AG09309 (cell line): ENCODE data around the gene MKRN2.

ENCODE experiments used
- DNase-seq: peaks from one replicate; pipeline ENCODE4 v3.0.0-alpha.2; 2010; ENCODE audit warnings: low read depth
- H3K4me3 ChIP-seq: 2 replicates; pipeline ENCODE4 v1.5.1; 2011; ENCODE audit warnings: mild to moderate bottlenecking, low read depth, low read length, moderate library complexity; ENCODE audit not compliant: control insufficient read depth
- CTCF ChIP-seq: IDR thresholded peaks from 2 replicates; pipeline ENCODE4 v1.5.1; 2011; ENCODE audit warnings: mild to moderate bottlenecking, low read depth, low read length, inconsistent platforms; ENCODE audit not compliant: insufficient read depth, control insufficient read depth; ENCODE audit errors: missing control alignments

Gene MKRN2

DNA sequence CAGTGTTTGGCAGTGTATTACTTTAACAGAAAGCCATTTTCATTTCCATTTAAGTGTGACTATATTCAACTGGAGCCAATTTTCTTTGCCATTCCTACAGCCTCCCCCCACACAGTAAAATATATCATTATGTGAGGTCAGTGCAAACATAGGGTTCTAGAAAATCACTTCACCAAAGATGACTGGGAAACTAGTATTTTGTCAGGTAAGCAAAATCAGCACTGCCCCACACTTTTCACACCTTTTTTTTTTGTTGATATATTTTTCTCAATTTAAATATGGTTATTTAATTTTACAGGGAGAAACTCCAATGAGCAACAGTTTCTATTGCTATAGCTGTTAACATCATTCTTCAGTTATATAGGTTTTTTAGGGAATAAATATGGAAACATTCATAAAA, 41.3 kb upstream of the MKRN2 start:
- no peak overlapping the region for H3K4me3 ChIP-seq
- no peak for DNase-seq
- no peak for TF ChIP-seq CTCF

DNA sequence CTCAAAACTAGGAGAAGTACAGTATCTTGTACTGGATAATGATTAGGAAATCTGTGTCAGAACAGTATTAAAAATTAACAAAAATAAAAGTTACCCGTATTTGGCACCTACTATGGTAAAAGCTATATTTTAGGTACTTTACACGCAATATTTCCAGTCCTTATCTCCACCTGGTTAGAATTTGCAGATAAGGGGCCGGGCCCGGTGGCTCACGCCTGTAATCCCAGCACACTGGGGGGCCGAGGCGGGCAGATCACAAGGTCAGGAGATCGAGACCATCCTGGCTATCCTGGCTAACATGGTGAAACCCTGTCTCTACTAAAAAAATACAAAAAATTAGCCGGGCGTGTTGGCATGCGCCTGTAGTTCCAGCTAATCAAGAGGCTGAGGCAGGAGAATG, 40.0 kb upstream of the MKRN2 start:
- no peak overlapping the region for H3K4me3 ChIP-seq
- no peak for DNase-seq
- TF ChIP-seq CTCF, result no peak

- TF ChIP-seq CTCF, result no peak
- no peak overlapping the region for H3K4me3 ChIP-seq
- DNase-seq, result no peak
These were observed 38.4 kb upstream of the MKRN2 start for GRCh38 chr3:12518261-12519028.

DNA sequence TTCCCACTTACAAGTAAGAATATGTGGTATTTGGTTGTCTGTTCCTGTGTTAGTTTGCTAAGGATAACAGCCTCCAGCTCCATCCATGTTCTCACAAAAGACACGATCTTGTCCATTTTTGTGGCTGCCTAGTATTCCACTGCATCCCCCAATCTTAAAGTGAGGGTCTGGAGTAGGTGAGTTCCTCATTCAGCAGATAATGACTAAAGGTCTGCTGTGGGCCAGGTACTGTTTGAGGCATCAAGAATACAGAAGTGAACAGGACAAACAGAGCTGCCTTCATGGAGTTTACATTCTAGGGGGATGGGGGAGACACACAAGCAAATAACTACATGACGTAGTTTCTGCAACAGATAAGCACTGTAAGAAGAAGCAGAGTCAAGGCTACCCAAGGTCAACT, 35.9 kb upstream of the MKRN2 start:
- DNase-seq, result no peak
- H3K4me3 ChIP-seq, result no peak overlapping the region
- no peak for TF ChIP-seq CTCF

GRCh38 chr3:12522721-12523120, 34.2 kb upstream of the MKRN2 start:
- no peak for TF ChIP-seq CTCF
- H3K4me3 ChIP-seq, result no peak overlapping the region
- DNase-seq, result no peak

- no peak overlapping the region for H3K4me3 ChIP-seq
- TF ChIP-seq CTCF, result no peak
- DNase-seq, result no peak
These were observed 29.1 kb upstream of the MKRN2 start for GRCh38 chr3:12527757-12528143.

DNA sequence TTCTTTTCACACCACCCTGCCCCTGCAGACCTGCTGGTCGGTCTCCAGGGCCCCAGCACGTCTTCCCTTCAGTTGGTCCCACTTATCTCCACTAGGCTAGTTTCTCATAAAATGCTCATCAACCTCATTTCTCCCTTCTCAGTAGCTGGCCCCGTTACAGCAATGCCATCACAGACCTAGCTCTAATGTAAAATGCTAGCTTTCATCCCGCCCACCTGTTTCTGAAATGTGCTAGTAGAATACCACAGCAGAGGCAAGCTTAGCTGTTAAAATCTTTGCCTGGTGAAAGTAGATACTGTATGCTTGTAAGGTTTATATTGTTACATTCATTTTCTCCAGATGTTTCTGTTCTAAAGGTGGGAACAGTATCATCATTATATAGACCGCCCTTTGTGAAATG, 24.7 kb upstream of the MKRN2 start:
- DNase-seq, result no peak
- no peak overlapping the region for H3K4me3 ChIP-seq
- TF ChIP-seq CTCF, result no peak
